GM18519 (cell line): ENCODE results near the gene RCVRN.

Experiments
- ATAC-seq: cut with Tn5 transposase; IDR thresholded peaks from one replicate; pipeline ENCODE4 v1.9.1; 2021; ENCODE audit warnings: mild to moderate bottlenecking, moderate library complexity; ENCODE audit not compliant: unreplicated experiment, low FRiP score

The RCVRN gene

GRCh38 chr17:9905078-9905415, at the start of gene RCVRN:
RCVRN (minus strand) TSS chr17:9905271; CDS start chr17:9905180, 91 bp downstream.
- ATAC-seq, result no peak

GRCh38 chr17:9953492-9953891, 48.4 kb upstream of the RCVRN start:
- no peak for ATAC-seq

DNA sequence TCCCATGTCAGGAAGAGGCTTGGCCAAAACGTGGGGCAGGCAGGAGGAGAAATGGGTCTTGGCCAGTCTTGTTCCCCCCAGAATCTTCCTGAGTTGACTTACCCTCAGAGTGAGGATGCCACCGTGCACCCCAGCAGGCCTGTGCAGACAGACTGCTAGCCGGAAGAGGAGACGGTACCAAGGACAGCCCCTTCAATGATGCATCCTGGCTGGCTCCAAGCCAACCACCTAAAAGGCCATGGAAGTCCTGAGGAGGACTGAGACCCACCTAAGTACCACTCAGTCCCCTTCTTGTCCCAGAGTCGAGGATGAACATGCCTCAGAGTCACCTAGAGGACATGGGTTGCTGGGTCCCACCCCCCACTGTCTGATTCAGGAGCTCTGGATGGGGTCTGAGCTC, 46.7 kb upstream of the RCVRN start:
- ATAC-seq, result no peak

GRCh38 chr17:9948928-9949327, 43.9 kb upstream of the RCVRN start:
- no peak for ATAC-seq

- ATAC-seq, result no peak
Measured at GRCh38 chr17:9944704-9945103, 39.6 kb upstream of the RCVRN start.

DNA sequence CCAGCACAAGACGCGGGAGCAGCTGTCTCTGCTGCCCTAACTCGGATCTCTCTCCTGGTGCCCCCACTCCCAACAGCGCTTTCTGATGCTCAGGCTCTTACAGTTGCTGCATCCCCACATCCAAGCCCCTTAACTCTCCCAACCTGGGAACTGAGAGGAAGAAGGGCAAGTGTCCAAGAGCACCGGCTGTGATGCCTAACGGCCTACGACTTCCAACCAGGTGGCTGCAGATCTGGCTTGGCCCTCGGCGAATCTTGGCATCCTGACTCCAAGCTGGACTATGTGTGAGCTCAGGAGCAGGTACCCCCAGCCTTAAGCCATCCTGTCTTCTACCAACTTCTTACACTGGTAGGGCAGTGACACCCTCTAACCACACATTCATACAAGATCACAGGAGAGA, 38.3 kb upstream of the RCVRN start:
- ATAC-seq, result no peak

GRCh38 chr17:9942885-9943284, 37.8 kb upstream of the RCVRN start:
- no peak for ATAC-seq

- ATAC-seq, result no peak
Measured at GRCh38 chr17:9941305-9941704, 36.2 kb upstream of the RCVRN start.

DNA sequence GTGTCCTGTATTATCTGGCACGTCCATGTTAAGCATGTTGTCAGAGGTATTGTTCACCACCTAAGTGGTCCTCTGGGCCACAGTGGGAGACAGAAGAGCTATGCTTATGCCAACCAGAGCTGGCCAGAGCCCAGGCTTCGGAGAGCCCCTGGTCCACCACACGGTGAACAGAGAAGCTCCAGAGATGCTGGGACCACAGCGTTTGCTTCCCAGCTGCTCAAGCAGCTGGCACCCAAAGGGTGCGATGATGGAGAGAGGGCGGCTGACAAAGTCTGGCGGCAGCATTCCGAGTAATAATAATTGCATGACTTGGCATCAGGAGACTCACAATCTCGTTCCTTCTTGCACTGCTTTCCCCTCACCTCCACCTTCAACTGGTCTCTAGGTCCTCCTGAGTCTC, 35.8 kb upstream of the RCVRN start:
- ATAC-seq, result no peak

DNA sequence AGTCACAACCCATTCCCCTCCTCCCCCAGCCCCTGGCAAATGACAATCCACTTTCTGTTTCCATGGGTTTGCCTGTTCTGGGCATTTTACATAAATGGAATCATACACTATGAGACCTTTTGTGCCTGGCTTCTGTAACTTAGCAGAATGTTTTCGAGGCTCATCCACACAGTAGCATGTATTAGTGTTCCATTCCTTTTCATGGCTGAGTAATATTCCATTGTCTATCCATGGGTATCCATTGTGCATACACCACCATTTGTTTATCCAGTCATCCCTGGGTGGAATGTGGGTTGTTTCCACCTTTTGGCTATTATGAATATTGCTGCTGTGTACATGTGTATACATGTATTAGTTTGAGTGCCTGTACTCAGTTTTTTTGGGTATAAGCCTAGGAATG, 33.7 kb upstream of the RCVRN start:
- ATAC-seq, result no peak

GRCh38 chr17:9937901-9938300, 32.8 kb upstream of the RCVRN start:
- no peak for ATAC-seq

GRCh38 chr17:9937241-9937761, 32.2 kb upstream of the RCVRN start:
- no peak for ATAC-seq

DNA sequence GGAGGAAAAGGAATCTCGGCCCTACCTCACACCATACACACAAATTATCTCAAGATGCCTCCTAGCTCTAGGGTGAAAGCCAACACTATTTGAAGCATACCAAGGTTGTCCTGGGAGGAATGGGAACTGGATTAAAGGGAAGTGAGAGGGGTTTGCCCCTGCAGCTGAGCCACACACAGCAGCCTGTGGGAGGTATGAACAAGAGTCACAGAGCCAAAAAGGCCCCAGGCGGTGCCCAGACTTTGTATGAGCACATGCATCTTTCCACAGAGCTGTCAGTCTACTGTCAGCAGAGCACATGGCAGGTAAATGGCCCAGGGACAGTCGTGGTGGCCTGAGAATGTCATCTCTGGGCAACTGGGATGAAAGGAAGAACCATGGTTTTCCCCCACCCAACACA, 31.0 kb upstream of the RCVRN start:
- no peak for ATAC-seq

DNA sequence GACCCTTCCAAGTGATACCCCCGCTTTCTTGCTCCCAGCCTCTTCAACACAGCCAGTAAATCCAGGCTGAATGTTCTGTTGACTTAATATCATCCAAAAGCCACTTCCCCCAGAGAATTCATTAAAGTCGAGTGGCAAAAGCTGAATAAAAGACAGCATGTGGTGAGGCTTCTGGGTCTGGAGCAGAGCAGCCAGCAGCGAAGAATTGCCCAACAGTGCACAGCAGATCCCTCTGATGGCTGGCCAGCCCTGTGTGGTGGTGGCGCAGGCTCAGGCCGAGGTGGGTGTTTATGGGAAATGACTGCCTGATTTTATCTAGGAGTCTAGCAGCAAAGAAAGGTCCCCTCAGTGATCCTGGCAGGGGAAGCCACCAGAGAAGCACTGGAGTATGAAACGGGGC, 30.3 kb upstream of the RCVRN start:
- ATAC-seq, result no peak

- ATAC-seq, result no peak
Measured at GRCh38 chr17:9934331-9934730, 29.3 kb upstream of the RCVRN start.

DNA sequence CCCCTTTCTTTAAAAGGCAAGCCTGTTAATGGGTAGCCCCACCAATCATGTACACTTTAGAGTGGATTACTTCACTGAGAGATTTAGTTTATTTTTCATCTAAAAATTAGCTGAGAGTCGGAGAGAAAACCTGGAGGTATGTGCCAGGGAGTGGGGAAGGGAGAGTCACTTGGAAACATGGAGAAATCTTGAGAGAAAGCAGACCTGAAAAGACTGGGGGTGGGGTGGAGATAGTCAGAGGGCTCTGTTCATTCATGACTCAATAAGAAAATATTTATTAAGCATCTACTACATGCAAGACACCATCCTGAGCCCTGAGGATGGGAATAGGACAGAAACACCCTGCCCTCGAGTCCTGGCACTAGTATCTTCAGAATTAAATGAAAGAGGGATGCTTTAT, 27.4 kb upstream of the RCVRN start:
- no peak for ATAC-seq

- no peak for ATAC-seq
Measured at GRCh38 chr17:9931144-9931741, 26.2 kb upstream of the RCVRN start.

DNA sequence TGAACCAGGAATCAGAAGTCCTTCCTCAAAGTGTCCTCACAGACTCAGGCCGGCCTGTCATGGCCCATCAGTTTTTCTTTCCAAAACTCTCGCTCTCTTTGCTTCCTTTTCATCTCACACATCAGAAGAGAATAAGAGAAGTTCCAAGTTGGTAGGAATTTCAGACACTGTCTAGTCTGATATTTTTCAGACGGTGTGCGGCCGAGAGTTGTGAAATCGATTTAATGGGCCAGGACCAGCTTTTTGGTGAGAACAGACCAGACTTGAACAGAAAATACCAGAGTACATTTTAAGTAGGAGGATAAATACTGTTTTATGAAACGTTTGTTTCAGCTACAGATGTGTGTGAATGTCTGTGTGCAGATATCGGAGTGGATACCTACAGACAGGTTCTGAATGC, 24.8 kb upstream of the RCVRN start:
- ATAC-seq, result no peak

DNA sequence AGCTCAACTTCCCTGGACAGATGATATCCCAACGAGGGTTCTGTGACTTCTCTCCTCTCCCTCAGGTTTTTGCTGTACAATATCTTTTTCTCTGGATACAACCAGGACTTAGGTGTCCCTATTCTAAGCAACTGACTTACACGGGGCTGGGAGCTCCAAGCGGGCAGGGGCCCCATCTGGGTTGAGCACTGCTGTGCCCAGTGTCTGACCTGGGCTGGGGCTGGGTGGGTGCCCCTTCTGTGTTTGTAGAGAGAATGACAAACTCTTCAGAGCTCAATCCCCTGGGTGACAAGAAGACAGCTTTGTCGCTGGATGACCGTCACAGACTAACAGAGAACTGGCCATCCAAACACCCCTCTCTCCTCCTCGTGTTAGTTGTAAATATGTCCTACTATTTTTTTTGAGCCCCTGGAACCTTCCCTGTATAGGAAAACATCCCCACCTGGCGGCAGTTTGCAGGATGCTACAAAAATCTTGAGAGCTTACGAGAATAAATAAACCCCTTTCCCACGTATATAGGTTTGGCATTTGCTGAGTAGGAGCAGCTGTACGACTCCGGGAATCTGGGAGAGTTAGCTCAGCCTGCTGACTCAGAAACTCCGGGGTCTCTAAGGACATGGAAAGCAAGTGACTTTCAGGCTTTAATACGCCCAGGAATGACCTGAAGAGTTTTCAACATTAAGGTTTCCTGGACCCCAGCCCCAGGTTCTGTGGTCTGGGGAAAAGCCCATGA, 23.7 kb upstream of the RCVRN start:
- no peak for ATAC-seq

DNA sequence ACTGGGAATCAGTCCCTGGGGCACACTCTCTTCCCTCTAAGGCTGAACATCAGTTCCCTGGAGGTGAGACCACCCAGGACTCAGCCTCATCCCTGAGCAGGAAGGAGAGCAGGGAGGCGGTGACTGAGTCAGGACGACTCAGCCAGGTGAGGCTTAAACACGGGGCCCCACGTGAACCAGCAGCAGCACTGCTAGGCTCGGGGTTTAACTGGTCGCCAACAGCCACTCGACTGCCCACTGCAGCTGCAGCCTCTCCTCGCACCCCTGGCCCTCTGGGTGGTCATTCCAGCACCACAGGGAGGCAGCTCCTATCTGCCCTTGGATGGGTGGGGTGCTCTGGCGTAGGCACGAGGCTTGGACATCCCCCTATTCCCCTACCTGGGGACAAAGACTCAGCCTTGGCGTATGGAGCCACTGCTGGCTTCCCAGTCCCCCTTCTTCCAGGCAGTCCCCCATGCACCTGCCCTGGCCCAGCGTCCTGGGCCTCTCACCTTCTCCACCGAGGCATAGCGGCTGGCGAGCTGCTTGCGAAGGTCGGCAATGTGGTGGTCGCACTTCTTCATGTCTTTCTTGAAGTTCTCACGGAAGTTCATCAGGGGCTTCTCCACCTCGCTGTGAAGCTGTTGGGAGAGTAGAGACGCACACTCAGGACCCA, 21.2 kb upstream of the RCVRN start:
- ATAC-seq, result no peak

GRCh38 chr17:9925457-9925856, 20.4 kb upstream of the RCVRN start:
- no peak for ATAC-seq

DNA sequence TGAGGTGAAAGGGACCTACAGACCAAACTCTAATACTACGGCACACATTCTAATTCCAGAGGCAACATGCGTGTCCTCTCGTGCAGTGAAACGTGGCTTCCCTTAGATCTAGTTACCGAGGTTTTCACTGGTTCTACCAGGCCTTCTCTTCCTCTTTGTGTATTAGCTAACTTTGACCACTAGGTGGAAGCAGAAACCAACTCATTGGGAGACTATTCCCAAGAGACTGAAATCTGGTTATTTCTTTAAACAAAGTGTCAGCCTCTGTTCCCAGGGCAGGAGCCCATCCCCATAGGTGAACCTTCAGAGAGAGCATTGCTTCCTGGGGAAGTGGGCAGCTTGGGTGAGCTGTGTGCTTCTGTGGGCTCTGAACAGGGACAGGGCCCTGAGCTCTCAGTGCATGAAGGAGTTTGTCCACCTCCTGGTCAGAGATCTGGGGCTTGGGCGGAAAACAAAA, 19.7 kb upstream of the RCVRN start:
- ATAC-seq, result no peak
